Measurements from ENCODE around the gene DNHD1.
A peak's percentile ranks its signal among the peaks of the same experiment; 100 is the strongest.

The DNHD1 gene

DNA sequence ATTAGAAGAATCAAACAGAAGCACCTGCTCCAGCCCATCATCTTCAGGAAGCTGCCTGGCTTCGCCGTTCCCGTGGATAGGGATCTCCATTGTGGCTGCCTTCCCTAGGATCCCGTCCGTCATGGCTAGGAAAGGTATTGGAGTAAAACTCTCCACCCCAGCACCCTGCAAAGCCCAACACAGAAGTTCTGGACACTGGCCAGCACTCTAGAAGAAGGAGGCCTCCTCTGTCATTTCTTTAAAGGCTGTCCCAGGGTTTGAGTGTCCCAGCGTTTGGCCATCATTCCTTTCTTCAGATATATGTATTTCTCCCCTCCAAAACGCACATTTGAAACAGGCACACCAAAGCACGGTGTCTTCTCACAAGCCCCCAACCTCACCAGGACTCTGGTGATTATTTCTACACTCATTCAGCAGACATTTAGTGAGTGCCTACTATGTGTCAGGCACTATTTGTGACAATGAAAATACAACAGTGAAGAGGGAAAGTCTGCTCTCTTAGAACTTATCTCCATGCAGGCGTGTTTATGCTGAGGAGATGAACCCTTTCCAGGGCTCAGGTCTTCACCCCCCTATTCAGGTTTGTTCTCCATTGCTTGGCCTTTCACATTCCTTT lies 16.7 kb upstream of the DNHD1 start:
- TF ChIP-seq, protein P1, sequence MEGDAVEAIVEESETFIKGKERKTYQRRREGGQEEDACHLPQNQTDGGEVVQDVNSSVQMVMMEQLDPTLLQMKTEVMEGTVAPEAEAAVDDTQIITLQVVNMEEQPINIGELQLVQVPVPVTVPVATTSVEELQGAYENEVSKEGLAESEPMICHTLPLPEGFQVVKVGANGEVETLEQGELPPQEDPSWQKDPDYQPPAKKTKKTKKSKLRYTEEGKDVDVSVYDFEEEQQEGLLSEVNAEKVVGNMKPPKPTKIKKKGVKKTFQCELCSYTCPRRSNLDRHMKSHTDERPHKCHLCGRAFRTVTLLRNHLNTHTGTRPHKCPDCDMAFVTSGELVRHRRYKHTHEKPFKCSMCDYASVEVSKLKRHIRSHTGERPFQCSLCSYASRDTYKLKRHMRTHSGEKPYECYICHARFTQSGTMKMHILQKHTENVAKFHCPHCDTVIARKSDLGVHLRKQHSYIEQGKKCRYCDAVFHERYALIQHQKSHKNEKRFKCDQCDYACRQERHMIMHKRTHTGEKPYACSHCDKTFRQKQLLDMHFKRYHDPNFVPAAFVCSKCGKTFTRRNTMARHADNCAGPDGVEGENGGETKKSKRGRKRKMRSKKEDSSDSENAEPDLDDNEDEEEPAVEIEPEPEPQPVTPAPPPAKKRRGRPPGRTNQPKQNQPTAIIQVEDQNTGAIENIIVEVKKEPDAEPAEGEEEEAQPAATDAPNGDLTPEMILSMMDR (IDR thresholded peaks at IDR 0.05; ENCODE audit: low read length, missing control alignments) = no peak
- no peak for DNase-seq (ENCODE audit: low read depth)
- H3K4me3 ChIP-seq (replicated peaks; ENCODE audit: low read depth, low read length) = peak overlapping the region; percentile 81

DNA sequence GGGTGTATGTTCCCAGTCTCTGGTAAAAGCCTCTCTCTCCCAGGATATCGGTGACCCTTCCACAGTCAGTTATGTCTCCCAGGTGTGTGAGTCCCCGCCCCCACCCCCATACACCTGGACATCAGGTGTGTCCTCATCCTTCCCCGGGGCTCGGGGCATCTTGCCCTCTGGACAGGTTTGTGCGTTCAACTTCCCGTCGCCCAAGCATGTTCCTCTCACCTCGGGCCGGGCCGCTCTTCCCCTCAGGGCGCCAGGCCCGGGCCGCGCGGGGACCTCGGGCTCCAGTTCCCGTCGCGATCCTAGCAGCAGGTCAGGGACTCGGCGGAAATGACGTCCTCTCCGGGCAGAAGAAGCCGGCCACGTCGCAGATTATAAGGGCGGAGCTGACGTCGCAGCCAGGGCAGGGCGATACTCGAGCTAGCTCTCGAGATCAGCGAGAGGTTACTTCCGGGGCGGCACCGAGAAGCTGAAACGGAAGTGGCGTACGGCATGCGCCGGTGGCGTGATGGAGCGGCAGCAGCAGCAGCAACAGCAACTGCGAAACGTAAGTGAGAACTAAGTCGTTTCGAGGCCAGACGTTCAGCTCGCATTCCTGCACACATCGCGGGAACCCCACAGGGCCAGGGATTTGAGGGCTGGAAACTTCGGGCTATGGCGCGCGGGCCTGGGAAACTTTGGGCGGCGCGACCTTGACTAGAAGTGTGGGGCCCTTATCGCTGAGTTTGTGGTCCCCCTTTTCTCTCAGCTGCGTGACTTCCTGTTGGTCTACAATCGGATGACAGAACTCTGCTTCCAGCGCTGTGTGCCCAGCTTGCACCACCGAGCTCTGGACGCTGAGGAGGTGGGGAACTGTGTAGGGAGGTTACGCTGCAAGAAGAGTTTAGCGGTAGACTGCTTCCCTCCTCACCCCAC lies 15.8 kb upstream of the DNHD1 start, which contains the start of the genes ARFIP2 and TIMM10B:
Gene ARFIP2 (minus strand): TSS at position 320 of the 912 bp plus-strand sequence. CDS start 910 bp downstream, outside the sequence.
Gene TIMM10B (plus strand): TSS at position 490 of the 912 bp plus-strand sequence. CDS start 16 bp downstream, at position 506.
- TF ChIP-seq, protein P1 (IDR thresholded peaks at IDR 0.05; ENCODE audit: low read length, missing control alignments) = no peak
- H3K4me3 ChIP-seq (replicated peaks; ENCODE audit: low read depth, low read length) = peak within 1 kb of the TSS; percentile 81
- DNase-seq (ENCODE audit: low read depth) = peak; percentile 98

DNA sequence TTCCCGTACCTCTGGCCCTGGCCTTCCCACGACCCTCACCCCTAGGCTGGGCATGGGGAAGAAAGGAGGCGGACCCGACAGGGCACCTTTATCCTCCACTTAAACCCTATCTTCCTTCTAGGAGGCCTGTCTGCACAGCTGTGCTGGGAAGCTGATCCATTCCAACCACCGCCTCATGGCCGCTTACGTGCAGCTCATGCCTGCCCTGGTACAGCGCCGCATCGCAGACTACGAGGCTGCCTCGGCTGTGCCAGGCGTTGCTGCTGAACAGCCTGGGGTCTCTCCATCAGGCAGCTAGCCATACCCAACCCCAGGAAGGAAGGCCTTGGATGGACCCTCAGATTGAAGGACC lies 15.2 kb upstream of the DNHD1 start:
- H3K4me3 ChIP-seq (replicated peaks; ENCODE audit: low read depth, low read length) = peak overlapping the region; percentile 81
- peak; percentile 12 for DNase-seq (ENCODE audit: low read depth)
- TF ChIP-seq, protein P1 (IDR thresholded peaks at IDR 0.05; ENCODE audit: low read length, missing control alignments) = no peak

DNA sequence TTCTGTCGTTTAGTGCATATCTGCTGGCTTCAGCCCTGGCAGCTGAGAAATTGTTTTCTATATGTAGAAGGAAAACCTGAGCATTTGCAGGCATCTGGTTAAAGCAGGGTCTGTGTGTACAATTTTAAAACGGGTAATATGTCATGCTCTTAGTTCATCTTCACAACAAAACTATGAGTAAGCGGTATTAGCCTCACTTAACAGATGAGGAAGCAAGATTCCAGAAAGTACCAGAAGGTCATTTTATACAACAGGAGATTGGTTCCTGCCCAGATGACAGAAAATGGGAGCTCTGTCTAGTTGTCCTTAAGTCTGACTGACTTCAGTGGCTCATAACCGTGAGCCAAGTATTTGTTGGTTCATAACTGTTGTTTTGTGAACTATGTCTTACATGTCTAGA lies 14.6 kb upstream of the DNHD1 start:
- H3K4me3 ChIP-seq (replicated peaks; ENCODE audit: low read depth, low read length) = peak overlapping the region; percentile 81
- no peak for DNase-seq (ENCODE audit: low read depth)
- TF ChIP-seq, protein P1 (IDR thresholded peaks at IDR 0.05; ENCODE audit: low read length, missing control alignments) = no peak

DNA sequence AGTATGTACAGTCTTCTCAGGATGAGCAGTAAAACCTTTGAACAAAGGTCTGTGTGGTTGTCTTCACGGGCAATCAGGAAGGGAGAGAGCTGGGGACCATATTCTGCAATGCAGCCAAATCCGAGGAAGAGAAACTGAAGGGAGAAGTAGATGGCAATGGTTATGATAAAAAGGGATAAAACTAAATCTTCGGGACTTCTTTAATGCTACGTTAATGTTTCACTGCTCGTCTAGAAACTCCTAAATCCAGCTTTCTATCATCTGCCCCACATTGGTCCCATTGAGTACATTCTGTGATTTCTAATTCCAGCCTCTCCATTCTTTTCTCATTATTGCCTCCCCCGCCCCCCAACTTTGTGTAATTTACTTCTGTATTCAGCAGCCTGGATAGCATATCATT lies 14.1 kb upstream of the DNHD1 start:
- H3K4me3 ChIP-seq (replicated peaks; ENCODE audit: low read depth, low read length) = no peak overlapping the region
- TF ChIP-seq, protein P1 (IDR thresholded peaks at IDR 0.05; ENCODE audit: low read length, missing control alignments) = no peak
- no peak for DNase-seq (ENCODE audit: low read depth)

DNA sequence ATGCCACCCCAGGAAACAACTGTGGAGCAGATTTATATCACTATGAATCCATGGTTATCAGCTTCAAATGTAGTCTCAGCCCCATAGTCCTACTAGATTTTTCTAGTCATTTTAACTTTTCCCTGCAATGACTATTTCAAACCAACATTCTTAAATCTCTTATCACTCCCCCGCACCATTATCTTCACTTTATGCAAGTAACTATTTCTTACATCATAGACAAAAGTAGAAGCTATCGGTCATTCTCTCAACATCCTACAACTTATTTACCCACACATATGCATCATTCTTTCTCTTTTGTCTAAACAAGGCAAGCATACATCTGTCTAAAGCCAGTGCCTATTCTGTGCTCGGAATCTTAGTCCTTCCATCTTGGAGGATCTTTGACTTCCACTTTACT lies 11.4 kb upstream of the DNHD1 start:
- no peak overlapping the region for H3K4me3 ChIP-seq (replicated peaks; ENCODE audit: low read depth, low read length)
- peak; percentile 55 for DNase-seq (ENCODE audit: low read depth)
- TF ChIP-seq, protein P1 (IDR thresholded peaks at IDR 0.05; ENCODE audit: low read length, missing control alignments) = no peak

All from fibroblast of pulmonary artery (primary cell).